Adipose tissue (tissue), 3 donors: ENCODE measurements around the gene CGN. TPM values are rescaled to one million over a fixed set of nuclear protein-coding genes. Genes with fewer than 3 reads are reported as not detected.

ENCODE experiments used
- H3K27ac ChIP-seq: one replicate; pipeline ENCODE4 v1.5.1; 2013; ENCODE audit warnings: low read depth, low read length
- WGBS, 3 donors: extraction: QIAGEN DNeasy Blood & Tissue Kit; methylation state at CpG; one replicate each; pipeline ENCODE4 v1.1.7; 2013; 5-methylcytosine and 5-hydroxymethylcytosine counted together
- polyA plus RNA-seq, 3 donors: library from polyadenylated mRNA; stranded (reverse); fragments of 200-250 nt; gene quantifications; one replicate each; pipeline ENCODE4 v1.2.3, GENCODE V29; 2013
- donor health status: healthy with polysubstance abuse.
- donor health status: Bipolar disorder and iron deficiency.
- donor health status: healthy.

CGN gene, protein sequence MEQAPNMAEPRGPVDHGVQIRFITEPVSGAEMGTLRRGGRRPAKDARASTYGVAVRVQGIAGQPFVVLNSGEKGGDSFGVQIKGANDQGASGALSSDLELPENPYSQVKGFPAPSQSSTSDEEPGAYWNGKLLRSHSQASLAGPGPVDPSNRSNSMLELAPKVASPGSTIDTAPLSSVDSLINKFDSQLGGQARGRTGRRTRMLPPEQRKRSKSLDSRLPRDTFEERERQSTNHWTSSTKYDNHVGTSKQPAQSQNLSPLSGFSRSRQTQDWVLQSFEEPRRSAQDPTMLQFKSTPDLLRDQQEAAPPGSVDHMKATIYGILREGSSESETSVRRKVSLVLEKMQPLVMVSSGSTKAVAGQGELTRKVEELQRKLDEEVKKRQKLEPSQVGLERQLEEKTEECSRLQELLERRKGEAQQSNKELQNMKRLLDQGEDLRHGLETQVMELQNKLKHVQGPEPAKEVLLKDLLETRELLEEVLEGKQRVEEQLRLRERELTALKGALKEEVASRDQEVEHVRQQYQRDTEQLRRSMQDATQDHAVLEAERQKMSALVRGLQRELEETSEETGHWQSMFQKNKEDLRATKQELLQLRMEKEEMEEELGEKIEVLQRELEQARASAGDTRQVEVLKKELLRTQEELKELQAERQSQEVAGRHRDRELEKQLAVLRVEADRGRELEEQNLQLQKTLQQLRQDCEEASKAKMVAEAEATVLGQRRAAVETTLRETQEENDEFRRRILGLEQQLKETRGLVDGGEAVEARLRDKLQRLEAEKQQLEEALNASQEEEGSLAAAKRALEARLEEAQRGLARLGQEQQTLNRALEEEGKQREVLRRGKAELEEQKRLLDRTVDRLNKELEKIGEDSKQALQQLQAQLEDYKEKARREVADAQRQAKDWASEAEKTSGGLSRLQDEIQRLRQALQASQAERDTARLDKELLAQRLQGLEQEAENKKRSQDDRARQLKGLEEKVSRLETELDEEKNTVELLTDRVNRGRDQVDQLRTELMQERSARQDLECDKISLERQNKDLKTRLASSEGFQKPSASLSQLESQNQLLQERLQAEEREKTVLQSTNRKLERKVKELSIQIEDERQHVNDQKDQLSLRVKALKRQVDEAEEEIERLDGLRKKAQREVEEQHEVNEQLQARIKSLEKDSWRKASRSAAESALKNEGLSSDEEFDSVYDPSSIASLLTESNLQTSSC
- 10 to 100 TPM in 1 of 3 donors, 1 to 10 TPM in 2; 2.0 to 28.7 (median 2.1) TPM for polyA plus RNA-seq

DNA sequence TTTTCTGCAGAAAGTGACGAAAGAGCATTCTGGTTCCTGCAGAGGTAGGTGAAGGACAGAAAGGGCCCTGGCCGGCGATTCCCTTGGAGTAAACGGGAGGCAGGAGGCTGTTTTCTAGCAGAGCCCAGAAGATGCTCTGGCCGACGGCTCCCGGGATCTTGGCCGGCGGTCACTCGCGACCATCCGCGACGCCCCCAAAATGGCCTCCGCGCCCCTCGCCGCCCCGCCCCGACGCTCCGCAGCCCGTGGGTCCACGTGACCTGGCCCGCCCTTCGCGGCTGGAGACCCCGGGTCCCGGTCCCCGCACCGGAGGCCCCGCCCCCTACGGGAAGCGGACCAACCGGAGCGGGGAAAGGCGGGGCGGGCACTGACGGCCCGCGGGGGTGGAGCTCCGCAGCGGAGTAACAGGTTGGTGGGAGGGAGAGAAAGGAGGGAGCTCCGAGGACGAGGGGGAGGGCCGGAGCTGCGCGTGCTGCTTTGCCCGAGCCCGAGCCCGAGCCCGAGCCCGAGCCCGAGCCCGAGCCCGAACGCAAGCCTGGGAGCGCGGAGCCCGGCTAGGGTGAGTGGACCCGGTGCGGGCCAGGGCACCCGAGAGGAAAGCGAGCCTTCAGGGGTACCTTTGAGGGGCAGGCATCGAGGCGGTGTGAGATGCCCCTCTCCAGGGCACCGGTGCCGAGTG is at the start of gene CGN:
Gene CGN (plus strand): TSS at position 431 of the 679 bp plus-strand sequence. CDS start 7,133 bp downstream, outside the sequence.
- H3K27ac ChIP-seq: no peak within 1 kb of the TSS
- whole genome bisulfite sequencing, 3 donors: 0% methylated on average over 47 to 68 of the region's 68 CpGs

DNA sequence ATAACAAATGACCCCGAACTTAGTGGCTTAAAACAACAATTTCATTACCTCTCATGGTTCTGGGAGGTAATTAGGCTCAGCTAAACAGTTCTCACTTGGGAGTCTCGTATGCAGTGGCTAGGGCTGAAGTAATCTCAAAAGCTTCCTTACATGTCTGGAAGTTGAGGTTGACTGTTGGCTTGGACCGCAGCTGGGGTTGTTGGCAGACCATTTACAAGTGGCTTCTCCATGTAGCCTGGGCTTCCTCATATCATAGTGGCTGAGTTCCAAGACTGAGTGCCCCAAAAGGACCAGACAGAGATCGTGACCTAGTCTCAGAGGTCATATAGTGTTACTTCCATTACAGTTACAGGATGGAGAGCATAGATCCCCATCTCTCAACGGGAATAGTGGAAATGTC is 49.5 kb upstream of the CGN start:
- no peak overlapping the region for H3K27ac ChIP-seq
- WGBS, 3 donors: 67 to 75% (median 69%) methylated on average over 5 of the region's 5 CpGs

DNA sequence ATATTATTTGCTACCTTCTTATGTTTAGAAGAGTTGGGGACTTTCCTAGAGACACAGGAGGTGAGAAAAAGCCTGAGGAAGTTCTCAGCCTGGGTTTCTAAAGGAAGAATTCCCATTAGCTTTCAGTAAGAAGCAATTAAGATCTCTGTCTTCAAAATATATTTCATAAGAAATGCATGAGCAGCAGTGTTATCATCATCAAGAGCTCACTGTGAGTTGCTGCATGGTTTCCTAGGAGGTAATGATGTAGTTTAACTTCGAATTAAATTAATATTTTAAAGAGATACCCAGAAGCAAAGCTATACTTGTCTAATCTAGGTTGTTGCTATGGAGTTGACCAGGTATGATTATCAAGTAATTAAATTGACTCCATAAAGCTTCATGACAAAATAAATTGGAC is 46.2 kb upstream of the CGN start:
- no peak overlapping the region for H3K27ac ChIP-seq
- WGBS, 3 donors: 54 to 59% (median 56%) methylated on average over 1 of the region's 1 CpG

DNA sequence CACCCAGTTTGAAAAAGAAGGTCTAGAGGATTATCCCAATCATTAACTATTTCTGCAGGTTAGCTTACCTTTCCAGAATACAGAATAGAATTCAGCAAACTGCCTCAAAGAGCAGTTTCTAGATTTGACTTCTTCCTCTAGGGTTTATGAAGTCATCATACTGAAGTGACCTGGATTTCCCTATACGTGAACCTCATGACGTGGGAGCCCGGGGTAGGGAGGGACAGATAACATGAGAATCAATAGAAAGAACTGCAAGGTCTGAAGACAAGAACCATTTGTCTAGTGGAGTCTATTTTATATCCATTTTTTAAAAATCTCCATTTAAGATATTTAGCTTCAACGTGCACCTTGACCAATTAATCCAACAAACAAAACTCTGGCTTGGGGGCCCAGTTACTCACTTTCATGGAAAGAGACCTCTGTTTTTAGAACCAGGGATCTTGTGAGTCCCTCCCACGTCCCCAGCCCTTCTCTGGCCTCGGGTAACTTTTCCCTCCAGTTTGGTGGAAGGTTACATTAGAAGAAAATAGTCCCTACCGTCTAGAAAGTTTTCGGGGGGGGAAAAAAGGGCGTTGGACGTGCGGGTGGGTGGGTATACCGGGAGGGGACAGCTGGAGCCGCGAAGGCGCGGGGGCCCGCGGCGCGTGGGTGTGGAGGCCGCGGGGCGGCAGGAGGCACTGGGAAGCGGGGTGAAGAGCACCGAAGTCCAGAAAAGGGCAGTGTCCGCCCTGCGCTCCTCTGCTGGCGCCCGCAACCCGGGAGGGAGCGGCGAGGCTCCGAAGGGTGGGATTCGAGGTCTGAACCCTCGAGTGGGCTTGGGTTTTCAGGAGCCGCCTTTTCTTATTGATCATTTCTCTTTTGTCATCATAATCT is 38.1 kb upstream of the CGN start:
- 1 to 4% (median 2%) methylated on average over 36 of the region's 36 CpGs for WGBS, 3 donors

DNA sequence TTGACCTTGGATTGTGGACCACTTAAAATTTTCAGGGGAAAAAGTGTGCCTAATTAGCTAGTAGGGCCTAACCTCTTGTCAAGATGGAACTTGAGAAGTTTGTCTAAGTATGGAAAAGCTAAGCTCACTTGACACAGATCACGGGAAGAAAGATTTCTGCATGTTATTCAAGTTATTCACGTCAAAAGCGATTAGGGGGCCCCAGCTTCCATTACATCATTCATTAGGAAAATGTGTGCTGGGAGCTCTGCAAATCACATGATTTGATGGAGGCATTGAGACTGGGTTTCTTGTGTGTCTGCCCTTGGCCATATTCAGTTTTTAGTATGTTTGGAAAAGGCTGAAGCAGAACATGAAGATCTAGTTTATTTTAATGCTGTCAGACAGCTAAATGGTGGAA is 36.4 kb upstream of the CGN start:
- 86 to 92% (median 92%) methylated on average over 3 of the region's 3 CpGs for WGBS, 3 donors
- H3K27ac ChIP-seq: no peak overlapping the region

More for the DNA sequence above, 38.1 kb upstream of the CGN start:
- H3K27ac ChIP-seq: peak overlapping the region; percentile 14

DNA sequence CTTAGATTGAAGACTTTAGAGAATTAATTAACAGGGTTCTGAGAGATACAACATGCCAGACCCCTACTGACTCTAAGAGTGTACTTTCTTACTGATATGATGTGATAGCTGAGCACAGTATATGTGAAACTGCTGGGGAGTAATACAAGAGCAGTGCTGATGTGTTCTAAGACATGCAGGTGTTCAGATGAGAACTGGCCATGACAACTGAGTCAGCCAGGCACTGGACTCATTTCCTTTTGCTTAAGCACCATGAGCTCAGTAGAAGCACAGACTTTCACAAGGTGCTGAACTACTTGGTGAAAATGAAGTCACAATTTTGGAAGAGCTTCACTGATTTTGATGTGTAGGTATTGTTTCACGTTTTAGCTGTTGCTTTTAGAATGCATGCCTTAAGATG is 36.0 kb upstream of the CGN start:
- 77 to 81% (median 80%) methylated on average over 1 of the region's 1 CpG for WGBS, 3 donors

DNA sequence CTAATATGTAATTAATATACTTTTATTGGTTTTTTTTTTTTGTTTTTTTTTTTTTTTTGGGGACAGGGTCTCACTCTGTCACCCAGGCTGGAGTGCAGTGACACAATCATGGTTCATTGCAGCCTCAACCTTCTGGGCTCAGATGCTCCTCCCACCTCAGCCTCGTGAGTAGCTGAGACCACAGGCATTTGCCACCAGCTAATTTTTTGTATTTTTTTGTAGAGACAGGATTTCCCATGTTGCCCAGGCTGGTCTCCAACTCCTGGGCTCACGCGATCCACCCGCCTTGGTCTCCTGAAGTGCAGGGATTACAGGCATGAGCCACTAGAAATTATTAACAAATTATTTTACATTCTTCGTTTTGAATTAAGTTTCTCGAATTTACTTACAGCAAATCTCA is 35.1 kb upstream of the CGN start:
- WGBS, 3 donors: 80 to 82% (median 82%) methylated on average over 6 of the region's 6 CpGs

More for the DNA sequence above, 36.0 kb upstream of the CGN start:
- no peak overlapping the region for H3K27ac ChIP-seq

DNA sequence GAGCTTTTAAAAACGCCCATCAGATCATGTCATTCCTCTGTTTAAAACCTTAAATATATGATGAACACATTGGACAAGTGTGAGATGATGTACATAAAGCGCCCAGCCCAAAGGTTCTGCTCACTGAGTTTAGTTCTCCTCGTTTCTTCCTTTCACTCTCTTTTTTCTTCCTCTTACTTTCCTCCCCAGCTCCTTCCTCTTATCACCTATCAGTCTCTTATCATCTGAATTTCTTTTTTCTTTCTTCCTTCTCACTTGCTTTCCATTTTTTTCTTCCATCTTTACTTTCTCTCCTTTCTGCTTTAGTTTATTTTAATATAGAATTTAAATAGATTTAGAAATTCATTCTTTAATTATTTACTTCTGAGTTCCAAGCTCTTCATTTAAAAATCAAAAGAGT is 34.1 kb upstream of the CGN start:
- H3K27ac ChIP-seq: no peak overlapping the region
- WGBS, 3 donors: 64 to 82% (median 79%) methylated on average over 3 of the region's 3 CpGs

More for the DNA sequence above, 35.1 kb upstream of the CGN start:
- no peak overlapping the region for H3K27ac ChIP-seq

DNA sequence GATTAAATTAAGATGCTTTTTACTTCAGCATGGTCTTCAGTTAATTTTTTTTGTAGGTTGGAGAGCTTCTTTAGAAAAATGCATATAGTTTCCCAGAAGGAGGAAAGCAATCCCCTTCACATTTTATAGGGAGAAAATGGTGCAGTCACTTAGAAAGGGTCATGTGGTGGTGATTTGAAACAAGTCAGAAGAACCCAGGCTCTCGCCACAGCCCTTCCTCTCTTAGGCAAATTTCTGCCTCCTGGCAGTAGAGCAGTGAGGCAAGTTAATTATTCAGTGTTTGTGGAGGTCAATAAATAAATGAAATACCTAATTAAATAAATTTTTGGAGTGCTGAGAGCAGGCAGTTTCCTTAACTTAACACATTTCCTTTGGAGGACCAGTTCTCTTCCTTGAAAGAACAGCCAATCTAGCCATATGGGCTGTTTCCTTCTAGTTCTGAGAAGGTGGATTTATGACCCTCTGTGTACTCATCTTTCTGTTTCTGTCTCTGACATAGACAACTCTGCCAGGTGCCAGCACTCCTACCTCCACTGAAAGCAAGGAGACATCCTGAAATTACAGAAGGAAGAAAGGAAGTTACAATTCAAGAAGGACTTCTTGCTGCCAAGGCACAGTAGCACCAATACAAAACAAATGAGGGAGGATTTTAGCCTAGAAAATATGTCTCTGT is 32.9 kb upstream of the CGN start:
- no peak overlapping the region for H3K27ac ChIP-seq
- 82 to 93% (median 90%) methylated on average over 1 of the region's 1 CpG for WGBS, 3 donors

DNA sequence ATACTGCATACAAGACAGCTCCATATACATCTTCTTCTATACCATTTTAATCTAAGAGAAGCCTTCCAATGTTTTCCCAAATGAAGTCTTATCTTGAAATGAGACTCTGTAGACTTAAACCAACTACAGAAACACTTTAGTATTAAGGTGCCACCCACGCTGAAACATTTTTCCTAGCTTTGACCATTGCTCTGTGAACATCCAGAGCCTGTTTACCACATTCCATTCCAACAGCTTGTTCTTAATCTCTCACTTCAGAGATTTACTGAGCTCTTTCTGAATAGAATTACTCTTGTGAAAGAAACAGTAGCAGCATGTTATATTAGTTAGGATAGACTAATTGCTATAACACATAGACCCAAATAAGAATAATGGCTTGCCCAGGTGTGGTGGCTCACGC is 32.3 kb upstream of the CGN start:
- no peak overlapping the region for H3K27ac ChIP-seq
- WGBS, 3 donors: 77 to 85% (median 77%) methylated on average over 2 of the region's 2 CpGs

DNA sequence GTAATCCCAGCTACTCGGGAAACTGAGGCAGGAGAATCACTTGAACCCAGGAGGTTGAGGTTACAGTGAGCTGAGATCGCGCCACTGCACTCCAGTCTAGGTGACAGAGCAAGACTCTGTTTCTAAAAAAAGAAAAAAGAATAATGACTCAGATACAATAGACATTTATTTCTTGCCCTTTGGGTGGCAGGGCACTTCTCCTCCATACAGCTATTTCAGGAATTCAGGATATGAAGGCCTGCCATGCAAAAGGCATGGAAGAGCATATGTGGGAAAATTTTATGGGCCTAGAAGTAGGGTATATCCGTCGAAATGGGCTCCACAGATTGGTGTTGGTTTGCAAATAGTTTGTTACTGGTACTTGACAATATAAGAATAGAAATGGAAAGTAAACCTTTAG is 31.7 kb upstream of the CGN start:
- H3K27ac ChIP-seq: no peak overlapping the region
- 79 to 87% (median 83%) methylated on average over 5 of the region's 5 CpGs for WGBS, 3 donors

DNA sequence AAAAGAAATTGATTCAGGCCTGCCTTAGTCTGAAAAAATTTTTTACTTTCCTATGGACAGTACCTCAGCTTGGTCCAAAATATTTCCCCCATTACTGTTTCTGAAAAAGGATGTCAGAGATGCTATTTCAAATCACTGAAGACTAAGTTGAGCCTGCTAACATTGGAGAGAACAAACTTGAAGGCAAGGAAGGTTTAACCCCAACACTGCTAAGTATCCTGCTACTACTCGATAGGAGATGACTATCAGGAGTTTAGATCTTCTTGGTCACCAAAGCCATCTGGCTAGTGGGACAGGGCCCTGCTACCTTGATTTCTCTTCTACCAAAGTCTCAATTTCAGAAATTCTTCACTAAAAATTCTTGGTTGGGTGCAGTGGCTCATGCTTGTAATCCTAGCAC is 29.2 kb upstream of the CGN start:
- no peak overlapping the region for H3K27ac ChIP-seq
- 86 to 98% (median 97%) methylated on average over 1 of the region's 1 CpG for WGBS, 3 donors

DNA sequence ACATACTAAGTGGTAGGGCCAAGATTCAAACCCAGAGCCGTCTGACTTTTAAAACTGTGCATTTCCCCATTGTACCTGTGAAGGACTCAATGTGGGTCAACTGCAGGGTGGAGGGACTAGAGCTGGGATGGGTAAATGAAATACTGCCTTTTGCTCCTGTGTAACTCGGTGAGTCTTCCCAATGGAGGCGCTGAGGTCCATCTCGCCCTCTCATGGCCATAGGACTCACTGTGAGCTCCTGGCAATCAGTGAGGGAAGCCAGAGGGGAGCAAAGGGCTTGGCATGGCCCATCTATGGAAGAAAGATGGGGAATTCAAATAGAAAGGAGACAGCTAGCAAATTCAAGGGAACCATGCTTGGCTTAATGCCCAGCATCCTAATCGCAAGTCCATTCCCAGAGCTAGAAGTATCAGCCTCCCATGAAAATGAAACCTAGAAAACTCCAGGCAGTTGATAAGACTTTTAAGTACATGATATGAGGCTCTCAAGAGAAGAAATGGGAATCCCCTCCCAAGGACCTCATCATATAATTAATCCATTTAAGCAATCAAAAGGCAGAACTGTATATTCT is 25.4 kb upstream of the CGN start:
- H3K27ac ChIP-seq: no peak overlapping the region
- WGBS, 3 donors: 64 to 76% (median 75%) methylated on average over 5 of the region's 5 CpGs

DNA sequence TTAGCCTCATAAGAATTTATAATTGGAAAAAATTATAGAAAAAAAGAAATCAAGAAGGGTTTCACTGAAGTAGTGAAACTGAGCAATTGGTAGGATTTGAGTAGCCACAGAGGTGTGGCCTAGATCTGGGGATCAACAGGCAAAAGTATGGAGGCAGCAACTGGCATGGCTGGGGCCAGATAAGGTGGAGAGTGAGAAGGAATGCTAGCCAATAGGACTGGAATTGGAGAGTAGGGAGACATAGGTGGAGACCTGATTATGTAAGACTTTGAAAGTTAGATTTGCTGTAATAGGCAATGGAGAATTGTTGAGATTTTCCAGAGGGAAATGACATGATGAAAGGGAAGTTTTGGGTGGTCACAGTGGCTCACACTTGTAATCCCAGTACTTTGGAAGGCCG is 24.6 kb upstream of the CGN start:
- WGBS, 3 donors: 44 to 74% (median 71%) methylated on average over 1 of the region's 1 CpG
- H3K27ac ChIP-seq: no peak overlapping the region

DNA sequence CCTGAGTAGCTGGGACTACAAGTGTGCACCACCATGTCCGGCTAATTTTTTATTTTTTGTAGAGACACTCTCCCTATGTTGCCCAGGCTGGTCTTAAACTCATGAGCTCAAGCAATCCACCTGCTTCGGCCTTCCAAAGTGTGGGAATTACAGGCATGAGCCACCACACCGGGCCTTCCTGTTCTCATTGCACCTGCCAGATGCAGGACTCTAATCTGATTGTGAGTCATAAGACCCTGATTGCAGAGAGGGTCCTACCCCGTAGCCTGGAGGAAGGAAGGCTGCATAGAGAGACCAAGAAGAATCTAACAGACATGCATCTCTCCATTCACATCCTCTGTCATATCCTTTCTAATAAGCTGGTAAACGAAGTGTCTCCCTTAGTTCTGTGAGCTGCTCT is 19.5 kb upstream of the CGN start:
- 75 to 86% (median 79%) methylated on average over 5 of the region's 5 CpGs for WGBS, 3 donors
- H3K27ac ChIP-seq: no peak overlapping the region

DNA sequence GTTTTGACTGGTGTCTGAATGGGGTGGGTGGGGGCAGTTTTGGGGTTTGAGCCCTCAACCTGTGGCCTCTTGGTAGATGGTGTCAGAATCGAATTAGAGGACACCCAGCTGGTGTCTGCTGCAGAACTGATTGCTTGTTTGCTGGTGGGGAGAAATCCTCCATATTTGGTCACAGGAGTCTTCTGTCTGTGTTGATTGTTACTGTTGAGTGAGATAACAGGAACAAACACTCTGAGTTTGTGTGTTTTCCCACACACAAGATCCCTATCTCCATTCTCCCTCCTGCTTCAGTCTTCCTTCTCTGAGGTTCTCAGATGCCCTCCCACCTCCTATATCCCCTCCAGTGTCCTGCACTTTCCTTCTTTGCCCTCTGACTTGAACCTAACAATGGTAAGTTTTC is 19.1 kb upstream of the CGN start:
- H3K27ac ChIP-seq: no peak overlapping the region
- WGBS, 3 donors: 40 to 72% (median 63%) methylated on average over 1 of the region's 1 CpG

DNA sequence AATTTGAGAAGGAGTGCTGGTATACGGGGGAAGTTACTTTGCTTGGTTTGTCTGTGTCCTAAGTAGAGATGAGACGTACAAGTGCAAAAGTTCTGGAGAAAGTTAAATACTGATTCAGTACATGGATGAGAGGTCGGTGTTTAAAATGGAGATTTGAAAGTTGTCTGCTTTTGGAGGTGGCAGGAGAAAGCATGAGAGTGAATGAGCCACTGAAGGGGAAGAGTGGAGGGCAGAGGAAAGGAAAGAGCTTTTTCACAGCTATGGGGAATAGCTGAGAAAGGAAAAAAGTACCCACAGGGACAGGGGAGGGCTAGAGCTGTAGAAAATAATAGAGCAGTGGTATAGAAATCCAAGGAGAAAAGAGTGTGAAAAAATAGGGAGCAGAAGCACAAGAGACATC is 18.1 kb upstream of the CGN start:
- 75 to 87% (median 87%) methylated on average over 3 of the region's 3 CpGs for WGBS, 3 donors
- H3K27ac ChIP-seq: no peak overlapping the region
